Karpas-422 (cell line): ENCODE data around the gene OSMR. TPM values are rescaled to one million over a fixed set of nuclear protein-coding genes. Genes with fewer than 3 reads are reported as not detected.
A peak's percentile ranks its signal among the peaks of the same experiment; 100 is the strongest.

ENCODE experiments used
- DNase-seq: peaks from one replicate; pipeline ENCODE4 v3.0.0-alpha.2; 2015
- H2AFZ ChIP-seq: fragments of 200-600 bp; sonication (generic); 2 replicates; pipeline ENCODE4 v1.6.1; 2014; ENCODE audit warnings: antibody characterized with exemption, low read length, mixed read lengths
- H3K27ac ChIP-seq: fragments of 200-600 bp; sonication (generic); 2 replicates; pipeline ENCODE4 v1.5.1; 2014; ENCODE audit warnings: mild to moderate bottlenecking, low read length, moderate library complexity
- H3K27me3 ChIP-seq: fragments of 200-600 bp; sonication (generic); 2 replicates; pipeline ENCODE4 v1.6.1; 2014; ENCODE audit warnings: low read length, mixed read lengths
- H3K36me3 ChIP-seq: fragments of 200-600 bp; sonication (generic); 2 replicates; pipeline ENCODE4 v1.6.1; 2014; ENCODE audit warnings: low read length, mixed read lengths; ENCODE audit not compliant: insufficient read depth
- H3K4me1 ChIP-seq: fragments of 200-600 bp; sonication (generic); 2 replicates; pipeline ENCODE4 v1.6.1; 2014; ENCODE audit warnings: mild to moderate bottlenecking, low read length, mixed read lengths
- H3K4me2 ChIP-seq: fragments of 200-600 bp; sonication (generic); 2 replicates; pipeline ENCODE4 v1.6.1; 2014; ENCODE audit warnings: low read length, low read depth, mild to moderate bottlenecking; ENCODE audit not compliant: poor library complexity, severe bottlenecking
- H3K4me3 ChIP-seq: fragments of 200-600 bp; sonication (generic); 2 replicates; pipeline ENCODE4 v1.5.1; 2014; ENCODE audit warnings: mild to moderate bottlenecking, antibody characterized with exemption, low read length, mixed read lengths
- H3K79me2 ChIP-seq: fragments of 200-600 bp; sonication (generic); 2 replicates; pipeline ENCODE4 v1.6.1; 2014; ENCODE audit warnings: mild to moderate bottlenecking, low read length, mixed read lengths
- H3K9ac ChIP-seq: fragments of 200-600 bp; sonication (generic); 2 replicates; pipeline ENCODE4 v1.6.0; 2014; ENCODE audit warnings: low read length
- H3K9me2 ChIP-seq: fragments of 200-600 bp; sonication (generic), shearing (Covaris generic); replicated peaks from 2 replicates; pipeline ENCODE4 v1.6.0; 2014; ENCODE audit warnings: mild to moderate bottlenecking, low read length, moderate library complexity; ENCODE audit not compliant: insufficient read depth
- H3K9me3 ChIP-seq: fragments of 300-700, 200-600 bp; sonication (generic); 2 replicates; pipeline ENCODE4 v1.6.1; 2014; ENCODE audit warnings: low read length, mixed read lengths
- H4K20me1 ChIP-seq: fragments of 200-600 bp; sonication (generic); 2 replicates; pipeline ENCODE4 v1.6.1; 2014; ENCODE audit warnings: mild to moderate bottlenecking, antibody characterized with exemption, low read length, low read depth; ENCODE audit not compliant: insufficient read depth
- total RNA-seq: library from RNA; depleted of rRNA; stranded (reverse); fragments of >200 nt; shearing (Covaris generic); gene quantifications from 2 replicates; pipeline ENCODE4 v1.2.3, GENCODE V29; 2014; ENCODE audit warnings: low replicate concordance

Gene OSMR
- total RNA-seq, 1 experiment from 2014 or later = 0.52 TPM

- no peaks in the 10 kb centered on the region for H3K27me3 ChIP-seq
- H3K4me2 ChIP-seq = no peak overlapping the region
- no peaks in the 10 kb centered on the region for H3K9me3 ChIP-seq
- H3K4me3 ChIP-seq = no peak overlapping the region
- H3K27ac ChIP-seq = no peak overlapping the region
- H3K36me3 ChIP-seq = no peaks in the 10 kb centered on the region
- no peaks in the 10 kb centered on the region for H4K20me1 ChIP-seq
- H3K79me2 ChIP-seq = no peaks in the 10 kb centered on the region
- no peak overlapping the region for H2AFZ ChIP-seq
- no peaks in the 10 kb centered on the region for H3K4me1 ChIP-seq
- no peak for DNase-seq
- H3K9me2 ChIP-seq = no peaks in the 10 kb centered on the region
- no peak overlapping the region for H3K9ac ChIP-seq
Measured at GRCh38 chr5:38929838-38930237, 84.0 kb downstream of the OSMR start.

- no peak overlapping the region for H3K4me3 ChIP-seq
- H3K4me1 ChIP-seq = no peaks in the 10 kb centered on the region
- H4K20me1 ChIP-seq = no peaks in the 10 kb centered on the region
- no peak for DNase-seq
- no peaks in the 10 kb centered on the region for H3K79me2 ChIP-seq
- H3K27ac ChIP-seq = no peak overlapping the region
- H2AFZ ChIP-seq = no peak overlapping the region
- H3K9me2 ChIP-seq = no peaks in the 10 kb centered on the region
- no peaks in the 10 kb centered on the region for H3K27me3 ChIP-seq
- no peaks in the 10 kb centered on the region for H3K9me3 ChIP-seq
- no peak overlapping the region for H3K4me2 ChIP-seq
- H3K36me3 ChIP-seq = no peaks in the 10 kb centered on the region; the same call in 1 of the 2 replicates
- H3K9ac ChIP-seq = no peak overlapping the region
Measured at GRCh38 chr5:38931731-38932130, 85.9 kb downstream of the OSMR start.

GRCh38 chr5:38932854-38933408 is 87.1 kb downstream of the OSMR start:
- Histone ChIP-seq H4K20me1 (no peaks in the 10 kb centered on the region), H3K4me2 (no peak overlapping the region), H3K9me3 (no peaks in the 10 kb centered on the region), H3K9ac (no peak overlapping the region), H3K27me3 (no peaks in the 10 kb centered on the region), H3K79me2 (no peaks in the 10 kb centered on the region), H3K36me3 (peaks cover 6% of the 10 kb centered on the region; the same call in 1 of the 2 replicates), H3K27ac (no peak overlapping the region), H2AFZ (no peak overlapping the region), H3K9me2 (no peaks in the 10 kb centered on the region), H3K4me3 (no peak overlapping the region), H3K4me1 (no peaks in the 10 kb centered on the region)
- no peak for DNase-seq

GRCh38 chr5:38935437-38935836 is 89.6 kb downstream of the OSMR start:
- Histone ChIP-seq H3K4me1 (peaks cover 3% of the 10 kb centered on the region), H4K20me1 (no peaks in the 10 kb centered on the region), H3K27me3 (no peaks in the 10 kb centered on the region), H3K36me3 (peaks cover 17% of the 10 kb centered on the region; the same call in 1 of the 2 replicates), H3K9ac (no peak overlapping the region), H3K79me2 (no peaks in the 10 kb centered on the region), H3K4me2 (no peak overlapping the region), H3K4me3 (no peak overlapping the region), H2AFZ (no peak overlapping the region), H3K27ac (no peak overlapping the region), H3K9me3 (no peaks in the 10 kb centered on the region), H3K9me2 (no peaks in the 10 kb centered on the region)
- DNase-seq = no peak

- H2AFZ ChIP-seq = no peak overlapping the region
- peaks cover 24% of the 10 kb centered on the region; the same call in 1 of the 2 replicates for H3K36me3 ChIP-seq
- no peak overlapping the region for H3K27ac ChIP-seq
- peaks cover 12% of the 10 kb centered on the region for H3K4me1 ChIP-seq
- no peak overlapping the region for H3K4me2 ChIP-seq
- H3K27me3 ChIP-seq = no peaks in the 10 kb centered on the region
- H3K4me3 ChIP-seq = no peak overlapping the region
- no peak for DNase-seq
- no peaks in the 10 kb centered on the region for H3K79me2 ChIP-seq
- H4K20me1 ChIP-seq = no peaks in the 10 kb centered on the region
- no peaks in the 10 kb centered on the region for H3K9me2 ChIP-seq
- H3K9ac ChIP-seq = no peak overlapping the region
- H3K9me3 ChIP-seq = no peaks in the 10 kb centered on the region
Measured at GRCh38 chr5:38936269-38936668, 90.5 kb downstream of the OSMR start.

- Histone ChIP-seq H4K20me1 (no peaks in the 10 kb centered on the region), H3K9me3 (no peaks in the 10 kb centered on the region), H3K9me2 (no peaks in the 10 kb centered on the region), H3K27ac (no peak overlapping the region), H3K36me3 (peaks cover 39% of the 10 kb centered on the region; the same call in 1 of the 2 replicates), H2AFZ (no peak overlapping the region), H3K79me2 (no peaks in the 10 kb centered on the region), H3K4me2 (no peak overlapping the region), H3K27me3 (no peaks in the 10 kb centered on the region), H3K4me3 (no peak overlapping the region), H3K9ac (no peak overlapping the region), H3K4me1 (peaks cover 17% of the 10 kb centered on the region)
- DNase-seq = no peak
Measured at GRCh38 chr5:38938424-38938823, 92.6 kb downstream of the OSMR start.

- Histone ChIP-seq H3K4me1 (peaks cover 17% of the 10 kb centered on the region), H3K36me3 (peaks cover 39% of the 10 kb centered on the region; the same call in 1 of the 2 replicates), H3K9me3 (no peaks in the 10 kb centered on the region), H3K9ac (no peak overlapping the region), H3K4me2 (no peak overlapping the region), H4K20me1 (no peaks in the 10 kb centered on the region), H3K27ac (no peak overlapping the region), H3K9me2 (no peaks in the 10 kb centered on the region), H2AFZ (no peak overlapping the region), H3K4me3 (no peak overlapping the region), H3K27me3 (no peaks in the 10 kb centered on the region), H3K79me2 (no peaks in the 10 kb centered on the region)
- no peak for DNase-seq
Measured at GRCh38 chr5:38938973-38939372, 93.2 kb downstream of the OSMR start.

- Histone ChIP-seq H3K27me3 (no peaks in the 10 kb centered on the region), H3K27ac (peak overlapping the region; percentile 20; the same call in 1 of the 2 replicates), H3K9ac (no peak overlapping the region), H3K4me1 (peaks cover 17% of the 10 kb centered on the region), H3K4me2 (peak overlapping the region; percentile 17), H3K9me3 (no peaks in the 10 kb centered on the region), H2AFZ (no peak overlapping the region), H3K4me3 (no peak overlapping the region), H3K9me2 (no peaks in the 10 kb centered on the region), H4K20me1 (no peaks in the 10 kb centered on the region), H3K36me3 (peaks cover 48% of the 10 kb centered on the region; the same call in 1 of the 2 replicates), H3K79me2 (no peaks in the 10 kb centered on the region)
- no peak for DNase-seq
Measured at GRCh38 chr5:38940230-38940858, 94.5 kb downstream of the OSMR start.
